HL-60 (cell line): ENCODE measurements around the gene DUS1L.

Experiments
- DNase-seq, 2 experiments: peaks; one replicate each; pipeline ENCODE4 v3.0.0-alpha.2; 2010 to 2020; ENCODE audit warnings: low read depth in 1 of 2, low spot score in 1 of 2
- H3K27ac ChIP-seq: fragments of 250-450 bp; sonication (Bioruptor Pico); replicated peaks from 2 replicates; pipeline ENCODE4 v1.5.1; 2020; ENCODE audit warnings: mild to moderate bottlenecking, moderate library complexity
- H3K27me3 ChIP-seq: fragments of 250-450 bp; sonication (Bioruptor Pico); 2 replicates; pipeline ENCODE4 v1.5.1; 2021; ENCODE audit warnings: mild to moderate bottlenecking, moderate library complexity; ENCODE audit not compliant: insufficient read depth, poor library complexity, severe bottlenecking
- H3K4me3 ChIP-seq: replicated peaks from 2 replicates; pipeline ENCODE4 v1.5.1; 2011; ENCODE audit warnings: mild to moderate bottlenecking, control low read depth, low read length; ENCODE audit not compliant: insufficient read depth
- CTCF ChIP-seq: IDR thresholded peaks from one replicate; pipeline ENCODE4 v1.5.1; 2011; ENCODE audit warnings: low read length, control low read depth, inconsistent platforms; ENCODE audit not compliant: insufficient read depth
- GABPA ChIP-seq: IDR thresholded peaks from 2 replicates; pipeline ENCODE4 v1.6.1; 2012; ENCODE audit warnings: low read depth
- POLR2AphosphoS5 ChIP-seq: IDR thresholded peaks from 2 replicates; pipeline ENCODE4 v1.6.1; 2012; ENCODE audit warnings: low read depth
- SPI1 ChIP-seq: IDR thresholded peaks from 2 replicates; pipeline ENCODE4 v1.6.1; 2012; ENCODE audit warnings: low read depth, mild to moderate bottlenecking, borderline replicate concordance
- TF ChIP-seq, protein P1 (sequence below): IDR thresholded peaks from 2 replicates; pipeline ENCODE4 v1.6.1; 2012; ENCODE audit warnings: low read depth; ENCODE audit not compliant: insufficient replicate concordance

The DUS1L gene

DNA sequence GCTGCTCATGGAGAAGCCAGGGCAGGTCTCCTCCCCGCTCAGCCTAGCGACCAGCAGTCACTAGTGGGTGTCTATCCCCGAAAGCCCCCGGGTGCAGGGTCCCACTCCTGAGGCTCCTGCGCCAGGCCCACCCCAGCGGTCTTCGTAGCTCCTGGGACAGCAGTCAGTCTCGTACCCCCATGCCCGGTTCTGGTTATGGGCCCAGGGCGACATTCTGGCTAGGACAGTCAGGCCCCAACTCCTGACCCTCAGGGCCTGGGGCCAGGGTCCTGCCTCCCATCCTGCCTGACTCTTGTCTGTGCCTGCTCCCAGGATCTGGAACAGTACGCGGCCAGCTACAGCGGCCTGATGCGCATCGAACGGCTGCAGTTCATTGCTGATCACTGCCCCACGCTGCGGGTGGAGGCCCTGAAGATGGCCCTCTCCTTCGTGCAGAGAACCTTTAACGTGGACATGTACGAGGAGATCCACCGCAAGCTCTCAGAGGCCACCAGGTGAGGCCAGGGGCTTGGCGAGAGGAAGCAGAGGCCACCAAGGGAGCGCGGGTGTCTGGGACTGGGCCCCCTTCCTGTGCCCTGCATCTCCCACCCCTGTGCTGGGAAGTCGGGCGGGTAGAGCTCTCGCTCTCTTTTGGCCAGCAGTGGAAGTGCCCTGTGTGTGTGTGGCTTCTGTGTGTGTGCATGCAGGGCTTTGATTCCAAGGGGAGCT is 11.9 kb downstream of the DUS1L start:
- Histone ChIP-seq H3K27me3 (no peaks in the 10 kb centered on the region), H3K4me3 (no peak overlapping the region), H3K27ac (no peak overlapping the region)
- TF ChIP-seq GABPA (no peak), CTCF (no peak), POLR2AphosphoS5 (no peak), SPI1 (no peak)
- TF ChIP-seq, protein P1, sequence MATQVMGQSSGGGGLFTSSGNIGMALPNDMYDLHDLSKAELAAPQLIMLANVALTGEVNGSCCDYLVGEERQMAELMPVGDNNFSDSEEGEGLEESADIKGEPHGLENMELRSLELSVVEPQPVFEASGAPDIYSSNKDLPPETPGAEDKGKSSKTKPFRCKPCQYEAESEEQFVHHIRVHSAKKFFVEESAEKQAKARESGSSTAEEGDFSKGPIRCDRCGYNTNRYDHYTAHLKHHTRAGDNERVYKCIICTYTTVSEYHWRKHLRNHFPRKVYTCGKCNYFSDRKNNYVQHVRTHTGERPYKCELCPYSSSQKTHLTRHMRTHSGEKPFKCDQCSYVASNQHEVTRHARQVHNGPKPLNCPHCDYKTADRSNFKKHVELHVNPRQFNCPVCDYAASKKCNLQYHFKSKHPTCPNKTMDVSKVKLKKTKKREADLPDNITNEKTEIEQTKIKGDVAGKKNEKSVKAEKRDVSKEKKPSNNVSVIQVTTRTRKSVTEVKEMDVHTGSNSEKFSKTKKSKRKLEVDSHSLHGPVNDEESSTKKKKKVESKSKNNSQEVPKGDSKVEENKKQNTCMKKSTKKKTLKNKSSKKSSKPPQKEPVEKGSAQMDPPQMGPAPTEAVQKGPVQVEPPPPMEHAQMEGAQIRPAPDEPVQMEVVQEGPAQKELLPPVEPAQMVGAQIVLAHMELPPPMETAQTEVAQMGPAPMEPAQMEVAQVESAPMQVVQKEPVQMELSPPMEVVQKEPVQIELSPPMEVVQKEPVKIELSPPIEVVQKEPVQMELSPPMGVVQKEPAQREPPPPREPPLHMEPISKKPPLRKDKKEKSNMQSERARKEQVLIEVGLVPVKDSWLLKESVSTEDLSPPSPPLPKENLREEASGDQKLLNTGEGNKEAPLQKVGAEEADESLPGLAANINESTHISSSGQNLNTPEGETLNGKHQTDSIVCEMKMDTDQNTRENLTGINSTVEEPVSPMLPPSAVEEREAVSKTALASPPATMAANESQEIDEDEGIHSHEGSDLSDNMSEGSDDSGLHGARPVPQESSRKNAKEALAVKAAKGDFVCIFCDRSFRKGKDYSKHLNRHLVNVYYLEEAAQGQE, result no peak
- DNase-seq, result no peak

DNA sequence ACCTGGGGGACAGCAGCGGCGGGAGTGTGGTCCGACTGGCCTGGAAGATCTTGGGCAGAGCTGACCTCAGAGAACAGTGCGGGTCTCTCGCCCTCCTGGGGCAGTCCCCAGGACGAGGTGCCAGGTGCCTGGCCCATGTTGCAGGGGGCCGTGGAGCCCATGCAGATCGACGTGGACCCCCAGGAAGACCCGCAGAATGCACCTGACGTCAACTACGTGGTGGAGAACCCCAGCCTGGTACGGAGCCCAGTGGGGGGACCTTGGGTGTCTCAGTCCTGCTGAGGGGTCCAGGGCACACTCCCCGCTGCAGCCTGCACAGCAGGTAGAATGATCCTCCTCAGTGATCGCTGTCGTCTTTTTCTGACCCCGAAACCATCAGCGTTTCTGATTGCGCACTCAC is 12.5 kb downstream of the DUS1L start:
- H3K27me3 ChIP-seq, result no peaks in the 10 kb centered on the region
- TF ChIP-seq, protein P1, result no peak
- TF ChIP-seq GABPA, result no peak
- TF ChIP-seq POLR2AphosphoS5, result no peak
- no peak for TF ChIP-seq SPI1
- no peak for TF ChIP-seq CTCF
- DNase-seq, result no peak
- H3K4me3 ChIP-seq, result peak overlapping the region; percentile 78; the same call in 1 of the 2 replicates
- no peak overlapping the region; the same call in 1 of the 2 replicates for H3K27ac ChIP-seq

DNA sequence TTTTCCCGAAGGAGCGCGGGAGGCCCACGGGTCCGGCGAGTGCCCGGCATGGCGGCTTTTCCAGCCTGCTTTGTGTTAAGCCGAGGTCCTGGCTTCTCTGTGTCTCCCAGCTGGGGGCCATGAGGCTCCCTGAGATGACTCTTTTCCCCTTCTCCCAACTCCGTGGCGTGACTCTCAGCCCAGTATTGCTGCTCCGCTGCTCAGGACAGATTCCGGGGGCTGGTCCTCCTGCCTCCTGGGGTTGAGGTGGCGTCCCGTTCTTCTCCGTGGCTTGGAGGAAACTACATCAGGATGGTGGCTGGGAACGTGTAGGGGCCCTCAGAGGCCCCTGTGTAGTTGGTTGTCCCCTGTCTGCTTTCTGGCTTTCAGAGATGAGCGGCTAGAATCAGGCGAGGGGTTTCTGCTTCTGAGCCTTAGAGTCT is 13.0 kb downstream of the DUS1L start:
- Histone ChIP-seq H3K4me3 (peak overlapping the region; percentile 78), H3K27me3 (no peaks in the 10 kb centered on the region), H3K27ac (peak overlapping the region; percentile 55)
- TF ChIP-seq GABPA, result no peak
- no peak for TF ChIP-seq CTCF
- TF ChIP-seq, protein P1, result no peak
- no peak for TF ChIP-seq POLR2AphosphoS5
- no peak for TF ChIP-seq SPI1
- no peak for DNase-seq
